Measurements from ENCODE around the gene AKT1.
A peak's percentile ranks its signal among the peaks of the same experiment; 100 is the strongest.

DNA sequence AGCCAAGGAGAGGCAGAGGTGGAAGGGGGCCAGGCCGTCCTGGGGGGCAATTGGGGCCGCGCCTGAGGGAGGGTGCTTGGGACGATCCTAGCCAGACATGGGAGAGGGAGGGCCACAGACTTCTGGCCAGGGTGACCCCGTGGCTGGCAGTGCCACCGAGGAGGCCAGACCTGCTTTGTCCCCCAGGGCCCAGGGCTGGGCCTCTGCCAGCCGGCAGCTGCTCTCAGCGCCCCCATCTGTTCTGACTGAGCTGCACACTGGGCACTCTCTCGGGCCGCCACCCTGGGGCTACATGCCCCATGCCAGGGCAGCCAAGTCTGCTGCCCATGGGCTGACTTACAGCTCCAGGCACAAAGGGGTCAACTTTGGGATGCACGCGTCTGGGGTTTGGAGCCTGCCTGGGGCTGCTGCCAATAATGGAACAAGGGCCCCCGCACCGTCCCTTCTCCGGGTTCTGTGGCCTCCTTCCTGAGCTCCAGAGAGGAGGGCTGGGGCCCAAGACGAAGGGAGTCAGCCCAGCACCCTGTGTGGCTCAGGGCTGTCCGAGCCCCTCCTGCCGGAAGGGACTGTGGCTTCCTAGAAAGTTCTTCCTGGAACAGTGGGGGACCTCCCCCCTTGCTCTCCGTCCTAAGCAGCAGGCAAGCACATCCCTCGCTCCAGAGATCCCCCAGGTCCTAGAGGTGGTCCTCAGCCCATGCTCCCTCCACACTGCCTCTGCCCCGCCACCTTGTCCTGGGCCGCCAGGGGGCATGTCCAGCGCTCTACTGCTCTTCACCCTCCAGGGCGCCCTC, 70.4 kb downstream of the AKT1 start:
- TF ChIP-seq, protein P1, sequence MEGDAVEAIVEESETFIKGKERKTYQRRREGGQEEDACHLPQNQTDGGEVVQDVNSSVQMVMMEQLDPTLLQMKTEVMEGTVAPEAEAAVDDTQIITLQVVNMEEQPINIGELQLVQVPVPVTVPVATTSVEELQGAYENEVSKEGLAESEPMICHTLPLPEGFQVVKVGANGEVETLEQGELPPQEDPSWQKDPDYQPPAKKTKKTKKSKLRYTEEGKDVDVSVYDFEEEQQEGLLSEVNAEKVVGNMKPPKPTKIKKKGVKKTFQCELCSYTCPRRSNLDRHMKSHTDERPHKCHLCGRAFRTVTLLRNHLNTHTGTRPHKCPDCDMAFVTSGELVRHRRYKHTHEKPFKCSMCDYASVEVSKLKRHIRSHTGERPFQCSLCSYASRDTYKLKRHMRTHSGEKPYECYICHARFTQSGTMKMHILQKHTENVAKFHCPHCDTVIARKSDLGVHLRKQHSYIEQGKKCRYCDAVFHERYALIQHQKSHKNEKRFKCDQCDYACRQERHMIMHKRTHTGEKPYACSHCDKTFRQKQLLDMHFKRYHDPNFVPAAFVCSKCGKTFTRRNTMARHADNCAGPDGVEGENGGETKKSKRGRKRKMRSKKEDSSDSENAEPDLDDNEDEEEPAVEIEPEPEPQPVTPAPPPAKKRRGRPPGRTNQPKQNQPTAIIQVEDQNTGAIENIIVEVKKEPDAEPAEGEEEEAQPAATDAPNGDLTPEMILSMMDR (IDR thresholded peaks at IDR 0.05), result peak; percentile 47; the same call in 1 of the 2 replicates
- TF ChIP-seq ZFX (IDR thresholded peaks at IDR 0.05; ENCODE audit: borderline replicate concordance), result no peak
